Activated T-helper 2 cell treated with anti-CD3 and anti-CD28 coated beads, Interferon-gamma antibody, Interleukin-2, Interleukin-4, amounts not matched to agents 10 μg/mL and 5 μg/mL and 100 μg/mL, durations not matched to agents 14 hours and 24 hours and 36 hours (primary cell): ENCODE measurements around the gene SPAG16. TPM values are rescaled to one million over a fixed set of nuclear protein-coding genes. Genes with fewer than 3 reads are reported as not detected.

Source experiments
- DNase-seq: peaks from one replicate; pipeline ENCODE4 v3.0.0; 2021; ENCODE audit warnings: low spot score
- H3K27ac Mint-ChIP-seq: one replicate; pipeline ENCODE4 v1.8.0; 2021; ENCODE audit warnings: mixed read lengths
- H3K27me3 Mint-ChIP-seq: one replicate; pipeline ENCODE4 v1.8.0; 2021; ENCODE audit warnings: low read depth, mixed read lengths
- H3K36me3 Mint-ChIP-seq: one replicate; pipeline ENCODE4 v1.8.0; 2021; ENCODE audit warnings: low read depth, mixed read lengths
- H3K4me1 Mint-ChIP-seq: one replicate; pipeline ENCODE4 v1.8.0; 2021; ENCODE audit warnings: low read depth, mixed read lengths
- H3K4me3 Mint-ChIP-seq: one replicate; pipeline ENCODE4 v1.8.0; 2021; ENCODE audit warnings: low read depth, mild to moderate bottlenecking, moderate library complexity, mixed read lengths
- H3K9me3 Mint-ChIP-seq: one replicate; pipeline ENCODE4 v1.8.0; 2021; ENCODE audit warnings: mixed read lengths
- intact Hi-C: fragments of 100-400 bp; cut with micrococcal nuclease; formaldehyde crosslinking; loops from one replicate; pipeline ENCODE4 v1.15.1; 2023
- total RNA-seq: library from RNA; stranded (reverse); gene quantifications from 2 replicates; pipeline ENCODE4 v1.2.3, GENCODE V29; 2022

Gene SPAG16
- total RNA-seq, 1 donor from 2014 or later: 7.5 TPM

DNA sequence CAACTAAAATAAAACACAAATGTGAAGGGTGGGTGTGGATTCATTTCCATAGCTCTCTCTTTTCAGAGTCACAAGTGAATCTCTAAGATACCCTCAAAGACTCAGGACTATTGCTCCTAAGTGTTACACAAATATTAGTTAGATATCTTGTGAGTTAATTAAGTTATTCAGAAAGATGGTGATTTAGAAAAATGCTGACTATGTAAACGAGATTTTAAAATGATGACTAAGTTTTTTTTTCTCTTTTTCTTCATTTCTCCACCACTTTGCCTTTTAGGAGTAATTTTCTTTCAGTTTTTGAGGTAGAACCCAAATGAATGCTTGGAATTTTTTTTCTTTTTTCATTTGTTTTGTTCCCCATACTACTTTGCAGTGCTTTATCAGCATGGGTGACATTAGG, 479.7 kb downstream of the SPAG16 start:
- Mint-ChIP-seq H3K4me3 (no peak overlapping the region), H3K9me3 (no peaks in the 10 kb centered on the region), H3K4me1 (peaks cover 2% of the 10 kb centered on the region), H3K36me3 (no peaks in the 10 kb centered on the region), H3K27ac (no peak overlapping the region), H3K27me3 (no peaks in the 10 kb centered on the region)
- DNase-seq: no peak
- intact Hi-C loops: no loop called here

DNA sequence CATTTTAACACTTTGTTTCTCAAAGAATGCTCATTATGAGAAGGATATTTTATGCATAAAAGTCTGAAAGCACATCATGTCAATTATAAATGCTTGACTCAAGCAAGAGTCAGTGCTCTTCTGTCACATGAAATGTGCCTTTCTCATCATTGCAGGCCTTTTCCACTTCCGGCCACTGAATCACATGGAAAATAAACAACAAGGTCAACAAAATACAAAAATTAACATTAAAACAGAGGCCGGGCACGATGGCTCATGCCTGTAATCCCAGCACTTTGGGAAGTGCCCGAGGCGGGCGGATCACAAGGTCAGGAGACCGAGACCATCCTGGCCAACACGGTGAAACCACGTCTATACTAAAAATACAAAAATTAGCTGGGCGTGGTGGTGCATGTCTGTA, 480.6 kb downstream of the SPAG16 start:
- Mint-ChIP-seq H3K4me1 (peaks cover 2% of the 10 kb centered on the region), H3K9me3 (no peaks in the 10 kb centered on the region), H3K27me3 (no peaks in the 10 kb centered on the region), H3K36me3 (no peaks in the 10 kb centered on the region), H3K27ac (no peak overlapping the region), H3K4me3 (no peak overlapping the region)
- intact Hi-C loops: no loop called here
- no peak for DNase-seq

DNA sequence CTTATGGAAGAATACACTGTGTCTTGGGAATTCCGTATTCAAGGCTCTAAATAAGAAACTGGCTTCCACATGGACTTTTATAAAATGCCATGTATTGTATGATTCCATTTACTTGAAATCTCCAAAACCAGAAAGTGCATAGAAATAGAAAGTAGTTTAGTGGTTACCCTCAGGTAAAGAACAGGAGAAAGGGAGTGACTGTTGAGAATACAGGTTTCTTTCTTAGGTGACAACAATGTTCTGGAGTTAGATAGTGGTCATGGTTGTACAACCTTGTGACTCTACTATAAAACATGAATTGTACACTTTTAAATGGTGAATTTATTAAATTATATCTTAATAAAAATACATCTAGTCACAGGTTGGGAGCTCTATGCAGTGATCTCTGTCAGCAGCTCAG, 481.8 kb downstream of the SPAG16 start:
- intact Hi-C loops: no loop called here
- DNase-seq: no peak
- no peak overlapping the region for H3K27ac Mint-ChIP-seq

DNA sequence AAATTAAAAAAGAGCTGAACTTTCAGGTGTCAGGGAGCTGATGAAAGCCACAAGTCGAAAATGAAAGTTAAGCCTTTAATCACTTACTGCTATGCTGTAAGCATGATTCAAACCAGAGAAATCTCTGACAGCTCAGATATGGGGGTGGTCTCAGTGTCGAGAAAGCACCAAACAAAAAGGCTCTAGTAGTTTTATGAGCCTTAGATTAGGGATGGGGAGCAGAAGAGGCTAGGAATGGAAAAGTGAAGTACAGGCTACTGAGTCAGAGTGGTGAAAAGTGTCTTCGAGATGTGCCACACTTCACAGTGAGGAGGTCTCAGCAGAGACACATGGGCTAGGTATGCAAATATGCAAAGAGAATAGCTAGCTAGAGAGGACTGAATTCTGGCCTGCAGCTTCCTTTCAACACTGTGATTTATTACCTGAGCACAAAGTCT, 482.2 kb downstream of the SPAG16 start:
- H3K27ac Mint-ChIP-seq: no peak overlapping the region
- no peaks in the 10 kb centered on the region for H3K27me3 Mint-ChIP-seq
- intact Hi-C loops: no loop called here
- DNase-seq: no peak
- H3K4me3 Mint-ChIP-seq: no peak overlapping the region
- no peaks in the 10 kb centered on the region for H3K36me3 Mint-ChIP-seq
- H3K4me1 Mint-ChIP-seq: peaks cover 2% of the 10 kb centered on the region
- H3K9me3 Mint-ChIP-seq: no peaks in the 10 kb centered on the region

More for the DNA sequence above, 481.8 kb downstream of the SPAG16 start:
- H3K4me3 Mint-ChIP-seq: no peak overlapping the region
- no peaks in the 10 kb centered on the region for H3K36me3 Mint-ChIP-seq
- no peaks in the 10 kb centered on the region for H3K27me3 Mint-ChIP-seq
- H3K9me3 Mint-ChIP-seq: no peaks in the 10 kb centered on the region
- peaks cover 2% of the 10 kb centered on the region for H3K4me1 Mint-ChIP-seq

DNA sequence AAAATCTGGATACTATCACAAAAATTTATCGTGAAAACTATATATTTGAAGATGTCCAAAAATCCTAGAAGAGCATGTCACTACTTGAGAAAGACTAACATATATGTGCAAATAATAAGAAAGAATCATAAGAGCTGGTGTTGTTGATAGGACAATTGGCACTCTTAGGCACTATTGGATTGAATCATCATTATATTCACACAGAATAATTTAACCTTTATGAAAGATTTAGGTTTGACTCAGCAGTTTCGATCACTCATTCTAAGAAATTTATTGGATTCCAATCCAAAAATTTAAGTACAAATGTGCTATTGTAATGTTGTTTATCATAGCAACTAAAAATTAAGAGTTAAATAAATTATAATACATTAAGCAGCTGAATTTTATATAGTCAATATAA, 503.6 kb downstream of the SPAG16 start:
- no peaks in the 10 kb centered on the region for H3K36me3 Mint-ChIP-seq
- intact Hi-C loops: no loop called here
- DNase-seq: no peak
- H3K4me3 Mint-ChIP-seq: no peak overlapping the region
- no peaks in the 10 kb centered on the region for H3K9me3 Mint-ChIP-seq
- no peaks in the 10 kb centered on the region for H3K27me3 Mint-ChIP-seq
- H3K27ac Mint-ChIP-seq: no peak overlapping the region
- H3K4me1 Mint-ChIP-seq: no peaks in the 10 kb centered on the region

DNA sequence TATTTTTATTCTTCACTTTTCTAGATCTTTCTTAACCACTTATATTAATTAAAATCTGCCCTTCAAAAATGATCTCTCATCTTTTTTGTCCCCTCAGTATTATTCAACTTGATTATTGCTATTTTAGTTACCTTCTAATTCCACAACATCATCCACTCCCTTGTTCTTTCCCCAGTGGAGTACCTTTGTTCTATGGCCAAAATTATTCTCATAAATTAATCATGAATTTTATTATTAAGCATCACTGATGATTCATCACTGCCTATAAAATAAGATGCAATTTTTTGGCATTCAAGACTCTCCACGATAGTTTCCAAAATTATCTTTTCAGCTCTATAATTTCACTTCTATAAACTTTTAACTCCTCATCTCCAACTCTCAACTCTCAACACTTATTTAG, 505.7 kb downstream of the SPAG16 start:
- H3K9me3 Mint-ChIP-seq: no peaks in the 10 kb centered on the region
- H3K27ac Mint-ChIP-seq: no peak overlapping the region
- no peaks in the 10 kb centered on the region for H3K4me1 Mint-ChIP-seq
- no peaks in the 10 kb centered on the region for H3K36me3 Mint-ChIP-seq
- no peak overlapping the region for H3K4me3 Mint-ChIP-seq
- intact Hi-C loops: no loop called here
- no peak for DNase-seq
- H3K27me3 Mint-ChIP-seq: no peaks in the 10 kb centered on the region

DNA sequence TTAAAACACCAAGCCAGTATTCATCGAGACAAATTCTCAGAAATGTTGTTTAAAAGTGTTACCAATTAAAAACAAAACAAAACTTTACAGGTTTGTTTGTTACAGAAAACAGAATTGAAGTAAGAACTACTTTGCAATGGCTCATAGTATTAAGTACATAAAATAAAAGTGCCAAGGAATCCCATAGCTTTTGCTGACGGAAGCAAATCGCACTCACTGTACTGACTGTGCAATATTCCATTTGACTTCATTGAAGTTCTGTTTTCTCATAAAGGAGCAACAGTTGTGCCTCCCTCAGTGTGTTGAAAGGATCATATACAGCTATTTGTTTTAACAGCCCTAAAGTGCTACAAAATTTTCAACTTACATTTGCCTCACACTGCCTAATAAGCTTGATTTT, 507.8 kb downstream of the SPAG16 start:
- no peak overlapping the region for H3K27ac Mint-ChIP-seq
- no peaks in the 10 kb centered on the region for H3K27me3 Mint-ChIP-seq
- no peaks in the 10 kb centered on the region for H3K9me3 Mint-ChIP-seq
- H3K4me3 Mint-ChIP-seq: no peak overlapping the region
- no peak for DNase-seq
- H3K36me3 Mint-ChIP-seq: no peaks in the 10 kb centered on the region
- no peaks in the 10 kb centered on the region for H3K4me1 Mint-ChIP-seq
- intact Hi-C loops: no loop called here

DNA sequence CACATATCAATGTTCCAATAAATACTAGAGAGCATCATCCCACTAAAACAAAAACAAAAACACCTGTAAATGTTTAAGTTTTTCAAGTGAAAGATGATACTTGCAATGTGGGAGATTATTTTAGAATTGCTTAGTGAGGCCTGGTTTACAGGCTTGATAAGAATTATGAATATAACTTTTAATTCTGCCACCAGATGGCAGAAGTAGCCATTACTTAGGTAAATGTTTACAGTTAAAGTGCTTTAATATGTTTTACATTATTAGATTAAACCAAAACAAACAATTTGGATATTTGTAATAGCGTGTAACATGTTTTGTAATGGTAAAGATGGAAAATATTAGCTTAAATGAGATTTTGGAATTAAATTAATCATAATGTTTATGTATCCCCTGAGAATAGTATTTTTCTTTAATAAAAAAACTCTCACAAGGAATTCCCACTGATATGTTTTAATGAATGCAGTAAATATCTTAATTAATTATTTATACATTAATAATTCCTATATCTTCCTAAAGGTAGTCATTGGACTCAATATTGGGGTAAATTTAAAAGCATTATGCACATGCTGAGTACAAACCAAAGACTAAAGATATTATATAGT, 522.0 kb downstream of the SPAG16 start:
- Mint-ChIP-seq H3K36me3 (no peaks in the 10 kb centered on the region), H3K9me3 (no peaks in the 10 kb centered on the region), H3K27me3 (no peaks in the 10 kb centered on the region), H3K4me1 (no peaks in the 10 kb centered on the region), H3K4me3 (no peak overlapping the region), H3K27ac (no peak overlapping the region)
- DNase-seq: no peak
- intact Hi-C loops: no loop called here

DNA sequence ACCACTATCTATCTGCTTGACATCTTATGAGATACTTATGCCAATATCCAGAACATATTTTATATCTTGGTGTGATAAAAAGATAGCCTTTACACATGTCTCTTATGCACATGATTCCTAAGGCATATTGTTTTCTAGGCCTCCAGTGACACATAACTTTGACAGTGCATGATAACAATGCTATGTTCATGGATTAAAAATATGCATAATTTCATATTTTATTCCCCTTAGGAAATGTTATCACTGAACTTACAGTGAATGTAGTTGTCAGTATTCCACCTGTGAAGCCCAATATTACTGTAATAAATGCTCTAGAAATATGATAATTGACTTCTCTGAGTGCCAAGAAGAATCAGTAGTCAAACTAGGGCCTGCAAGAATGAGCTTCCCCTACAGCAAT, 532.3 kb downstream of the SPAG16 start:
- Mint-ChIP-seq H3K4me1 (no peaks in the 10 kb centered on the region), H3K4me3 (no peak overlapping the region), H3K36me3 (no peaks in the 10 kb centered on the region), H3K9me3 (no peaks in the 10 kb centered on the region), H3K27me3 (no peaks in the 10 kb centered on the region), H3K27ac (no peak overlapping the region)
- no peak for DNase-seq
- intact Hi-C loops: no loop called here

DNA sequence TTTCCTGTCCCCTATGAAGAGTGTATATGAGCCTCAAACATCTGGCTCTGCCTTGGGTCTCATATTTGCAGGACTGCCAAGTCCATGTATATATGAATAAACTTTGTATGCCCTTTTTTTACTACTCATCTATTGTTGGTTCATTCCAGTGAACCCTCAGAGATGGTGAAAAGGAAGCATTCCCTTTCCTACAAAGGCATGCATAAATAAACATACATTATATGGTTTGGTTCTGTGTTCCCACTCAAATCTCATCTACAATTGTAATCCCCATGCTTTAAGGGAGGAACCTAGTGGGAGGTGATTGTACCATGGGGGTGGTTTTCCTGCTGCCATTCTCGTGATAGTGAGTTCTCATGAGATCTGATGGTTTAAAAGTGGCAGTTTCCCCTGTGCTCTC, 534.2 kb downstream of the SPAG16 start:
- Mint-ChIP-seq H3K27me3 (no peaks in the 10 kb centered on the region), H3K4me1 (no peaks in the 10 kb centered on the region), H3K4me3 (no peak overlapping the region), H3K27ac (no peak overlapping the region), H3K9me3 (no peaks in the 10 kb centered on the region), H3K36me3 (no peaks in the 10 kb centered on the region)
- intact Hi-C loops: no loop called here
- DNase-seq: no peak

DNA sequence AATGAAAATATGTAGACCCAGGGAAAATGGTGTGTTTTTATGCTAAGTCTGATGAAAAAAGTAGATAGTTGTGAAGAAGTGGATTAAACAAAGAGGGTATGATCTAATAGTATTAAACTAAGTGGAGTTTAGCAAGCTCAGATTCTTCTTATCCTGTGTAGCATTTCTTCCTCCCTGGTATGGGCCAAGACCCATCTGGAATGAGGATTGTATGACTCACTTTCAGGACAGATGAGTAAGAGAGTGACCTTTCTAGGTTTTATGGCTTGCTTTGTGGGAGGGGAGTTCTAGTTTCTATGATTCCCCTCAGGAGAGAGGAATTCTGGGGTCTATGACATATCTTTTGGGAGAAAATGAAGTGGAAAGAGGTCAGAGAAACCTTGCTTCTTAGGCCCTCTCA, 550.1 kb downstream of the SPAG16 start:
- Mint-ChIP-seq H3K4me1 (no peaks in the 10 kb centered on the region), H3K27ac (no peak overlapping the region), H3K36me3 (no peaks in the 10 kb centered on the region), H3K9me3 (no peaks in the 10 kb centered on the region), H3K4me3 (no peak overlapping the region), H3K27me3 (no peaks in the 10 kb centered on the region)
- intact Hi-C loops: no loop called here
- DNase-seq: no peak

DNA sequence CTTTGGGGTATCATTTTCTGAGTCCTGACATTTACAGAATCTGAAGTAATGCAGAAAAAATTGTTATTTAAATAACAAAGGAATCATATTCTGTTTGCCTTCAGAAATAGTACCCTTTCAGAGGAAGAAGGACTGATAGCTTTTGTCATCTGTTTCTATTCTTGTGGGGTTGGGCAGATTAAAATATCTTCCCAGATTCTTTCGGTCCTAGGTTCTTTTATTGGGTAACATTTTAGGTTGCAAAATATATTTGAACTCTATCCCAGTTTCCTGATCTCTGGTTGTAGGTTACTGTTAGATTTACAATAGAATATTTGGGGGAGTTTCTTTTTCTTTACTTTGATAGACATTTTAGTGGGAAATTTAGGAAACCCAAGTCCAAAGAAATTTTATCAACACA, 550.5 kb downstream of the SPAG16 start:
- H3K4me1 Mint-ChIP-seq: no peaks in the 10 kb centered on the region
- H3K27me3 Mint-ChIP-seq: no peaks in the 10 kb centered on the region
- H3K9me3 Mint-ChIP-seq: no peaks in the 10 kb centered on the region
- no peak for DNase-seq
- no peaks in the 10 kb centered on the region for H3K36me3 Mint-ChIP-seq
- intact Hi-C loops: no loop called here
- no peak overlapping the region for H3K27ac Mint-ChIP-seq
- H3K4me3 Mint-ChIP-seq: no peak overlapping the region

DNA sequence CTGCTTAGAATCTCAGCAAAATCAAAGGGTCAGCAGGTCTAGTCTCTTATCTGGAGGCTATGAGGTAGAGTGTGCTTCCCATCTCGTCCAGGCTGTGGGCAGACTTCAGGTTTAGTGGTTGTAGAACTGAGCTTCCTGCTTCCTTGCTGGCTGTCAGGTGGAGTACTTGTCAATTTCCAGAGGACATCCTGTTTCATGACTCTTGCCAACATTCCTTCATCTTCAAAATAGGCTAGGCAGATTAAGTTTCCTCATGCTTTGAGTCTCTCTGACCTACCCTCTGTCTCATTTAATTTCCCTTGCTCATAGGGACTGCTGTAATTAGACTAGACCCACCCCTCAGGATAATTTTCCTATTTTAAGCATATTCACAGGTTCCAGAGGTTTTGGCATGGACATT, 562.6 kb downstream of the SPAG16 start:
- no peak overlapping the region for H3K27ac Mint-ChIP-seq
- DNase-seq: no peak
- no peaks in the 10 kb centered on the region for H3K4me1 Mint-ChIP-seq
- H3K36me3 Mint-ChIP-seq: no peaks in the 10 kb centered on the region
- intact Hi-C loops: no loop called here
- H3K9me3 Mint-ChIP-seq: no peaks in the 10 kb centered on the region
- H3K4me3 Mint-ChIP-seq: no peak overlapping the region
- no peaks in the 10 kb centered on the region for H3K27me3 Mint-ChIP-seq

DNA sequence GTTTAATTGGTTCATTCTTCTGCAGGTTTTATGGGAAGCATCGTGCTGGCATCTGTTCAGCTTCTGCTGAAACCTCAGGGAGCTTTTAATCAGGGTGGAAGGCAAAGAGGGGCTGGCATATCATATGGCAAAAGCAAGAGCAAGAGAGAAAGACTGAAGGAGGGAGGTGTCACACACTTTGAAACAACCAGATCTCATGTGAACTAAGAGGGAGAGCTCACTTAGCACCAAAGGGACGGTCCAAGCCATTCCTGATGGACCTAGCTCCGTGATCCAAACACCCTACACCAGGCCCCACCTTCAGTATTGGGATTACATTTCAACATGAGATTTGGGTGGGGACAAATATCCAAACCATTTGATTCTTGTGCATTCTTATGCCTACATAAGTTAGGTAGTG, 563.1 kb downstream of the SPAG16 start:
- intact Hi-C loops: no loop called here
- H3K36me3 Mint-ChIP-seq: no peaks in the 10 kb centered on the region
- H3K4me1 Mint-ChIP-seq: no peaks in the 10 kb centered on the region
- H3K27me3 Mint-ChIP-seq: no peaks in the 10 kb centered on the region
- H3K27ac Mint-ChIP-seq: no peak overlapping the region
- no peak overlapping the region for H3K4me3 Mint-ChIP-seq
- DNase-seq: no peak
- no peaks in the 10 kb centered on the region for H3K9me3 Mint-ChIP-seq
